22Rv1 (cell line): ENCODE measurements around the gene SMIM22.

Source experiments
- ZFX ChIP-seq: fragments of 450-650 bp; IDR thresholded peaks from 2 replicates; pipeline ENCODE4 v1.6.1; 2017; ENCODE audit warnings: antibody characterized with exemption, borderline replicate concordance
- TF ChIP-seq, protein P1 (sequence below): fragments of 450-650 bp; IDR thresholded peaks from 2 replicates; pipeline ENCODE4 v1.5.1; 2017; ENCODE audit warnings: mild to moderate bottlenecking

- TF ChIP-seq, protein P1, sequence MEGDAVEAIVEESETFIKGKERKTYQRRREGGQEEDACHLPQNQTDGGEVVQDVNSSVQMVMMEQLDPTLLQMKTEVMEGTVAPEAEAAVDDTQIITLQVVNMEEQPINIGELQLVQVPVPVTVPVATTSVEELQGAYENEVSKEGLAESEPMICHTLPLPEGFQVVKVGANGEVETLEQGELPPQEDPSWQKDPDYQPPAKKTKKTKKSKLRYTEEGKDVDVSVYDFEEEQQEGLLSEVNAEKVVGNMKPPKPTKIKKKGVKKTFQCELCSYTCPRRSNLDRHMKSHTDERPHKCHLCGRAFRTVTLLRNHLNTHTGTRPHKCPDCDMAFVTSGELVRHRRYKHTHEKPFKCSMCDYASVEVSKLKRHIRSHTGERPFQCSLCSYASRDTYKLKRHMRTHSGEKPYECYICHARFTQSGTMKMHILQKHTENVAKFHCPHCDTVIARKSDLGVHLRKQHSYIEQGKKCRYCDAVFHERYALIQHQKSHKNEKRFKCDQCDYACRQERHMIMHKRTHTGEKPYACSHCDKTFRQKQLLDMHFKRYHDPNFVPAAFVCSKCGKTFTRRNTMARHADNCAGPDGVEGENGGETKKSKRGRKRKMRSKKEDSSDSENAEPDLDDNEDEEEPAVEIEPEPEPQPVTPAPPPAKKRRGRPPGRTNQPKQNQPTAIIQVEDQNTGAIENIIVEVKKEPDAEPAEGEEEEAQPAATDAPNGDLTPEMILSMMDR, result no peak
- no peak for TF ChIP-seq ZFX
Observed at GRCh38 chr16:4820652-4821051, 25.5 kb downstream of the SMIM22 start.
